HG02943 (cell line): ENCODE data around the gene ATP5PB.

Source experiments
- ATAC-seq: cut with Tn5 transposase; IDR thresholded peaks from one replicate; pipeline ENCODE4 v1.9.1; 2021; ENCODE audit warnings: mild to moderate bottlenecking, low read depth, moderate library complexity; ENCODE audit not compliant: unreplicated experiment

The ATP5PB gene

DNA sequence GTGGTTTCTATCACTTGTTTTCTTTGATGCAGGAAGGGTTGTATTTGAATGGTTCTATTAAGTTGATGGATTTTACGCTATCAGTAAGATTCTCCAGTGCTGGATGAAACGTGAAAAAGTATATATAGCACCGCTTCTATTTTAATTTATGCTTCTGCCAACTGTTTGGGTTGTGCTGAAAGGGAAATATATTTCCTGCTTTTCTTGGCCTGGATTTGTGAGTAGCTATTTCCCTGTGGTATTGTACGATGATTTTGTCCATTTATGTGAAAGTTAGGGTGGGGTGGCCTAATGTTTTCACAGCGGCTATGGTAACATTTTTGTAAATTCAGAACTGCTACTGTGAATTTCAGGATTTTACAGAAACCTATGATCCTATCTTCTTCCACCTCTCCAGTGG lies 24.8 kb downstream of the ATP5PB start:
- no peak for ATAC-seq

DNA sequence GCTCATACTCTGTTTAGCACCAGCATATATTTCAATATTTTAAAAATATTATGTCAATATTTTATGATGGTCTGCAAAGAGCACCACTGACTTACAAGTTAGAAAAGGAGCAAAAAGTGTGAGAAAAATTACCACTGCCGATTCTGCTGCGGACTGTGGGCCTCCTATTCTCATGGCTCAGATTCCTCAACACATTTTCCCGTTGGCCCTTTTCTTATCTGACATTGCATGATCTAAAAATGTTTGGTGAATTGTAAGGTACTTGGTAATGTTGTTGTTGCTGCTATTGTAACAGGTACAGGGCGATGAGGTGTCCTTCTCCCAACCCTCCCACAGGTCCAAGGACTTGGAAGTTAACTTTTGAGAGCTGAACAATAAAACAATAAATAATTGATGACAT lies 25.3 kb downstream of the ATP5PB start:
- ATAC-seq: no peak

DNA sequence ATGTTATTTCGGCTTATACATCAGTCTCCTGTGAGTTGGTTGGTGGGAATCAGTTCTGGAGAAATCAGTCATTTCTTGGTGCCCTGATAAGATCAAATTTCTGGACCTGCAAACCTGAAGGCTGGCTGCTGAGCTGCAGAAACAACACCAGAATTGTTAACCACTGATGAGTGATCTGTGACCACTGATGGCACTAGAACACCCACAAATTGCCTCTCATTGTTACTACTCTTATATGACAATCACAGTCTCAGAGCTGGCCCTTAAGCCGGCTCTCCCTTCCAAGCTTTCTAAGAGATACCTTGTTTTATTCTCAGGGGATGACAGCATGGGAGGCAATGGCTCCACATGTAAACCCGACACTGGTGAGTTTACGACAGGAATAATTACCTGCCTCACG lies 26.4 kb downstream of the ATP5PB start:
- ATAC-seq: no peak

DNA sequence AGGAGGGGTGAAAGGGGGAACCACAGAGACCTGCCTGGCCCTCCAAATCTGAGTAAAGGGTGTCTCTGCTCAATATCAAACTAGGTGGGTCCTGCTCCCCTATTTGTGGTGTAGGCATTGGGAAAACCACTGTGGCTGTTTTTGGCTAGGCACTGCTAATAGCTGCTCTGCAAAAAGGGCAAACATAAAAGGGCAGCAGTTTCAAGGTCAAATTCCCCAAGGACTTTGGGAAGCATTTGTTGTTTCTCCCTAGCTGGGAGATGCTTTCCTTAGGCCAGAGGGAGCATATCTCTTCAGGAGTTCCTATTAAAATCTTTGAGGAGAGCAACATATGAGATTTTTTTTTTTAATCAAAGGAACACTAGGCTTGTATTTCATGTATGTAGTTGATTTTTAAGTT lies 26.9 kb downstream of the ATP5PB start:
- ATAC-seq: no peak

DNA sequence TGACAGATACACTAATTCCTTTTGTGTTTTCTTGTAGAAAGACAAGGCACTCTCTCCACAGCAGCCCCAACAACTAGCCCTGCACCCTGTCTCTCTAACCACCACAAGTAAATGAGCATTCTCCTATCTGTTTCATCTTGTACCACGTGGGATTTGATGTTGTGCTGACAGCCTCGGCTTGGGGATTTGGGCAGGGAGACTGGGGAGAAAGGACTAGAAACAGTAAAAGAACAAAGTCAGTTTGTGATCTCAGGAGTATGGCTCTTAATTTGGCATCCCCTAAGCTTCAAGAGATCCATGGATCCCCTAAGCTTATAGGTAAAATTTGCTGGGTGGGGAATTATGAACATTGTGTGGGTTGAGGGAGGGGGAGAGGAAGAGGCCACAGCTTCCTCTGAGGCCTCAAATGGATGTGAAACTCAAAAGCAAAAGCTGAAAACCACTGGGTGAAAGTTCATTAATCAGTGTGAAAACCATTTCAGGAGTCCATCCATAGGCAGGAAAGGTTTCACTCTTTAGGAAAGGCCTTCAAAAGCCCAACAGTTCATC lies 27.6 kb downstream of the ATP5PB start:
- ATAC-seq: no peak

DNA sequence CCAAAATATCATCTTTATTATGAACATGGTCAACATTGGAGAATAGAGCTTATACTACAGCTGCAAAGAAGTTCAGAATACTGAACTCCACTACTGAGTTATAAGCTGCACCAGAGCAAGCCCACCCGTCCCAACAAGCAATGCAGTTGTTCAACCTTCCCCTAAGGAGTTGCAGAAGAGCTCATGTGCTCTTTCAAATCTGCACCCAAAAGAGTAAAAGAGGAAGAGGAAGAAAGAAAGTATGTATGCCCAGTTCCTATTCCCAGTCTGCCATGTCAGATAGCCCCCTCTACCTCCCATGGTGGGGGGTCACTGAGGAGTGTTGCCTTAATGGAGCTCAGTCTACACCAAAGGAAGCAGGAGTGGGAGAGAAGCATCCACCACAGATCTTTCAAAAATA lies 31.4 kb downstream of the ATP5PB start:
- ATAC-seq: no peak

DNA sequence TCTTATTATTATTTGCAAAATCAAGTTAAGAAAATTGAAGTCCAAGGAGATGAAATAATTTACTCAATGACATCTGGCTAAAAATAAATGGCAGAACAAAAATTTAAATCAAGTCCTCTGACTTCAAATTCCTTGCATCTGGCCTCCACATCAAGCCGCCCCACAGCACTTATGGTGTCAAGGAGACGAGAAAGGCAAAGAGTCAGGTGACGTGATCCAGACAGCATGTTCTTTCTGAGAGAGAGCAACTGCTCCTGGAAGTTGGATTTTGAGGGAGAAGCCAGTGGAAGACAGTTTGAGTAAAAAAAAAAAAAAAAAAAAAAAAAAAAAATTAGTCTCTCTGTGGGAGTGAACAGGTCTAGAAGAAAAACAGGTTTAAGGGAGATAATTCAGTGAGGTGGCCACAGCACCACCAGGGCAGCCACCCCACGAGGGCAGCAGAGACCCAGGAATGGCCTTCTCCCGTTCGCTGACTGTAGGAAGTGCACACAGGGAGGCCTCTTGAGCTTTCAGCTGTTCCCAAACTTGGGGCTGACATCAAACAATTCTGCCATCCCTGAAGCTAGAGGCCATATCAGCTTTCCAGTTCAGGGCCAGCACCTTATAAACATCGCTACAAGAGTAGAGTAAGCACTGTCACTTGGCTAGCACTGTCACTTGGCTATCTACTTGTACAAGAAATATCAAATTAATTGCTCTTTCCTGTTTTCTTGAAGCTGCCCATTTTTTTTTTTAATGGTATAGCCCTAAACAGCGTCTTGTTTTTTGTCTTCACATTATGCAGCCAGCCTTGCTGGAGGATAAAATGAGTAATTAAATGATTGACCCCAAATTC lies 32.3 kb downstream of the ATP5PB start:
- ATAC-seq: no peak

DNA sequence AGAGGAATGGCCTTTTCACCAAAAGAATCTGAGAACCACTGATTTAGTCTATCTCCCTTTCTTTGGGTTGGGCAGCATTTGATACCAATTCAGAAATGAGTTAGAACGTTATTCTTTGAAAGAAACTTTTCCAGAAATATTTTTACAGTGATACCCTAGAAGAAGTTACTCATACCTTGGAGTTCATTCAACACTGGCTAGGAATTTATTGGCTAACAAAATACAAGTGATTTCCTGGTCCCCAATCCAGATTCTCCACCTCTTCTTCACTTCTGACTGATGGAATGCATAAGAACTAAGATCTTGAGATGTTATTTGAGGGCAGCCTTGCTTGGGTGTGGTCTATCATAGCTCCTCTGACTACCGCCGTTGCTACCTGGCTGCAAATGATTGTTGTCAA lies 33.9 kb downstream of the ATP5PB start:
- ATAC-seq: no peak

DNA sequence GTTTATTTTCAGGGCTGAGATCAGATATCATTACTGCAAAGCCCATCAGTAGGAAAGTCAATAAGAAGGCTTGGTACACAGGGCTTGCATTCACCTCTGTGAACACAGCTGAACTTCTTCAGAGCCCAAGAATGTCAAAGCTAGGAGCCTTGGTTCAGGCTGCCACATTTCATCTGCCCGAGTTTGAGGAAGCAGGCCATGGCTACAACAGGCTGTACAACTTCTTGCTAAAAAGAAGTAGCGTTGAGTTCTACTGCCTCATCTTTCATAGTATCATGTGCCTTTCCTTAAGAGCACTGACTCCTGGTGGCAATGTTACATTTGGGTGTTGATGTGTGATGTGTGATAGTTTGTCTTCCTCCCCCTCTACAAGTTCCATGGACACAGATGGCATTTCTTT lies 34.6 kb downstream of the ATP5PB start:
- no peak for ATAC-seq

DNA sequence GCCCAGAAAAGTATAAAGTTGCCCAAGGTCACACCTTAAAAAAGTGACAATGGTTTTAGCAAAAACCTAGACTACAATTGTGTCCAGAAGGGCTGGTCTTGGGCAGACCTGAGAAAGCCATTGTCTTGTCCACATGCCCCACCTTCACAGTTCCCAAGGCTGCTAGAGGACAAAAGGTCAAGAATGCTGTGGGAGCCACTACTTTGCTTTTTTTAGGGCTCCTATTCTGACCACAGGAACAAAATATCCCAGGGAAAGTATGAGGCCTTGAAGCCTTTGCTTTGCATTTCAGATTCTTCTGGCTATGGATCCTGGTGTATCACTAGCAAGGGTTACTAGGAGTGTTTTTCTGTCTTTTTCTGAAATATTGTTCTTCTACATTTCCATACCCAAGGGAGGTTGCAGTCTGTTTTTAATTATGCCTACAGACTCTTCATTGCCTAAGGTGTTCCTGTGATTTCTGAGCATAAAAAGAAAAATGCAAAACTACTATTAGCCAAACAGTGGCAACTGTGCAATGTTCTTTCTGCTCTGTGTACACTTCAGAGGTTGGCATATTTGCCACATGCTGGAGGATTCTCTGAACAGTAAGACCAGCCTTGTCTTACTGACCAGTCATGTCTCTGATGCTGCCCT lies 35.2 kb downstream of the ATP5PB start:
- no peak for ATAC-seq

DNA sequence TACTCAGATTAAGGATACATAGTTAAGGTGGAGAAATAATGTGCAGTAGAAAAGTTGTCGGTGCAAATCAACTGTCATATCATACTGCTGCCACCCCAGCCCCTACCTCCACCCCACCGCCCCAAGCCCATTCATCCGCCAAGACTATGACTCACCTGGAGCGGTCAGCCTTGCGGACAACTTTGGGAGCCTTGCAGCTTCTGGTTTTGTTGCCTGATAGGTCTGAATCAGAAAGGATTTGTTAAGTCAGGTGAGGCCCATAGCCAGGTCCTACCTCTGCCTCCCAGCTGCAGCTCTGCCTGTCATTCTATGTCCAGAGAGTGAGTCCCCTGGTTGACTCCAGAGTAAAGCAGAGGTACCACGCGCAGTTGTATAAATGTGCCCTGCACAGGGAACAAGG lies 37.2 kb downstream of the ATP5PB start:
- no peak for ATAC-seq

DNA sequence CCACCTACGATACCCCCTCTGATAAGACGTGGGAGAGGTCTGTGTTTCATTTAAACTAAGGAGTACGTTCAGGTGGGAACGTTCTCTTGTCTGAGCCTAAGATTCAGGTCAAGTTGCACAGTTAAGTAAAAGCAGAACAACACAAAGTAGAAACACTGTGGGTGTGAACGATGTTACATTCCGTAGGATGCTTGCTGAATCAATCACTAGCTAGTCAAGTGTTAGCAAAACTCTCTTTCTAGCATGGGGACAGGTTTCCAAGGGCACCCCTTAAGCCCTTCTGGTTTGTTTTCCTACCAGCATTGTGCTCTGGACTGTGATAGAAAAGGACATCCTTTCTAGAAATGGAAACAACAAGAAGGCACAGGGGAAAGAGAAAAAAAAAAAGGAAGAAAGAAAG lies 37.9 kb downstream of the ATP5PB start:
- no peak for ATAC-seq

DNA sequence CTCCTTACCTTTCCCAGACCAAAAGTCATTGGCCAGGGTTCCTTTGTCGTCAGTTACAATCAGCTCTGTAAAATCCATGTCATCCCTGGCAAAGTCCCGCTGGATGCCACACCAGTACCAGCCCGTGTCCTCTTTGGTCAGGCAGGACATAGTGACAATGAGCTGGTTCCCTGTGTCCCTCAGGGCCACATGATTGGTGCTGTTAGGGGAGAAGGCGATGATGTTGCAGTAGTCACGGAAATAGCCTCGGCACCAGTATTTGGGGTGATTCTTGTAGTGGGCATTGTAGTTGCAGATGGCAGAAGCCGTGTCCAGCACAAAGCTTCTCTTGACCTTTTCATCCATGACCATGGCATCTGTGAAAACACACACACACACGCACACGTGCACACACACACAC lies 39.4 kb downstream of the ATP5PB start:
- no peak for ATAC-seq

DNA sequence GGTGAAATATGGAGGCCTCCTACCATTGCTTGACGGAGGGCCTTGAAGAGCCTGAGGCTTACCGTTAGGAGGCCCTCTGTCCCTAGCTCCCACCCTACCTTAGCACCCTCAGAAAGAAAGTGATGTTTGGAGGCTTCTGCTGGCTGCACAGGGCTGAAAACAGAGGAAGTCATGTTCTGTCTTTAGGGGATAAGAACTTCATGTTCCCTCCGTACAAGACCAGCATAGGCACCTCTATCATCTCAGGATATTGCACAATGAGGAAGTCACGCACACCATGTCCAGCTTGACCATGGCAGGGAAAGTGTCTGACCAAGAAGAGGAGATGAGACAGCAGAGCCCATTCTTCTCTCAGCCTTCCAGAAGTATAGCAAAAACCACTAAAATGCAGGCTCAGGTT lies 40.3 kb downstream of the ATP5PB start:
- ATAC-seq: no peak

DNA sequence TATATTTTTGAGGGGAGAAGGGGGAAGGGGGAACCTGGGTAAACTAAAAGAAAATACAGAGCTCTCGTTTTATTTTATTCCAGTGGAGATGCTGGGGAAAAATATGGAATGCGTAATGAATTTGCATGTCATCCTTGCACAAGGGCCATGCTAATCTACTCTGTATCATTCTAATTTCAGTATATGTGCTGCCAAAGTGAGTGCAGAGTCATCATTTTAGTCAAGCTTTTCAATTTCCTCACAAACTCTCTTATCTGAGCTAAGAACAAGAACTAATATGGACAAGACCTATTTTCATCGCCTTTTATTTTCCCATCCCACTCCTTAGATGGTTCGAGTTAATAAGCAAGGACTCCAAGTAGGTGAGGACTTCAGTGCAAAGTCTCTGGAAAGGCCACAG lies 41.0 kb downstream of the ATP5PB start:
- no peak for ATAC-seq

DNA sequence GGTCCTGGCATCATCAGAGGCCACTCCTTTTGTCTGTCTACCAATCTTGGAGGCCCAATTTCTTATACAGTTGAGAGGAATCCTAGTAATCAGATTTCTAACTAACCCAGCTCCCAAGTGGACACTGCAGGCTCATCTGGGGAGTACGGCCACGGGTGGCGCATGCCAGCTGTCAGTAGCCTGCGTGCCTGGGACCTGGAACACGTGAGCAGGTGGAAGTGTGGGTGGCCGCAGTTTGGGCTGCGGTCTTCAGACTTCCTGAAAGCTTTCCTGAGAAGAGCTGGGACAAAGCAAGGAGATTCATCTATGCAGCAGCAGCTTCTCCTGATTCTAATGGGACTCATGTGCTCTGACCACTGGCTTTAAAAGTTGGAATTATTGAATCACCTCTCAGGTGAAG lies 41.8 kb downstream of the ATP5PB start:
- no peak for ATAC-seq

DNA sequence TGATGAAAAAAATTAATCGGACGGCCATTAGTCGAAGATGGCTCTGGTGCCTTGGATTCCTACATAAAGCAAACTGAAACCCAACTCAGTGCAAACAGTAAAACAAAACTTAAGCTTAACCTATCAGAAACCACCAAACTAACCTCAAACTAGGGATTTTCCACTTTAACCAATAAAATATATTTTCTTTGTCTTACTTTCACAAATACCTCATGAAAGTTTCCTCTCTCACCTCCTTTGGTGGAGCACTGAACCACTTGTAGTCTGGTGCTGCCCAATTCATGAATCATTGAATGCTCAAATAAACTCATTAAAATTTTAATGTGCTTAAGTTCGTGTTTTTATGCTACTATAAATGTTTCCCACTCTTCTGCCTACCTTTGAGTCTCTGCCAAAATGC lies 47.1 kb downstream of the ATP5PB start:
- no peak for ATAC-seq

DNA sequence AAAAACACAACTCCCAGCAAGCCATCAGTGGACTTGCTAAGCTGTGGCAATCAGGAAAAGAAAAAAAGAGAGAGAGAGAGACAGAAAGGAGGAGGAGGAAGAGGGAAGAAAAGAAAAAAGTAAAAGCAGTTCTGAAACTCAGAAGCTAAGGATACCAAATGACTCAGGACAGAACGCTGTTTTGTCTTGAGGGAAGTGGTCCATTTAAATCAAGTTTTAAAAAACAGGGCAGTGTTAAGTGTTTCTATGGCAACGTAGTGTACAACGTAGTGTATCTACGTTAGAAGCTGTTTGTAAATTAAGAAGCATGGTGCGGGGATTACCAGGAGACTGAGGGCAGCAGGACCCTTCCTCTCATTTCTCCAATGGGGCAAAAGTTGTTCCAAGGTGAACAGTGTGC lies 48.3 kb downstream of the ATP5PB start:
- ATAC-seq: no peak

DNA sequence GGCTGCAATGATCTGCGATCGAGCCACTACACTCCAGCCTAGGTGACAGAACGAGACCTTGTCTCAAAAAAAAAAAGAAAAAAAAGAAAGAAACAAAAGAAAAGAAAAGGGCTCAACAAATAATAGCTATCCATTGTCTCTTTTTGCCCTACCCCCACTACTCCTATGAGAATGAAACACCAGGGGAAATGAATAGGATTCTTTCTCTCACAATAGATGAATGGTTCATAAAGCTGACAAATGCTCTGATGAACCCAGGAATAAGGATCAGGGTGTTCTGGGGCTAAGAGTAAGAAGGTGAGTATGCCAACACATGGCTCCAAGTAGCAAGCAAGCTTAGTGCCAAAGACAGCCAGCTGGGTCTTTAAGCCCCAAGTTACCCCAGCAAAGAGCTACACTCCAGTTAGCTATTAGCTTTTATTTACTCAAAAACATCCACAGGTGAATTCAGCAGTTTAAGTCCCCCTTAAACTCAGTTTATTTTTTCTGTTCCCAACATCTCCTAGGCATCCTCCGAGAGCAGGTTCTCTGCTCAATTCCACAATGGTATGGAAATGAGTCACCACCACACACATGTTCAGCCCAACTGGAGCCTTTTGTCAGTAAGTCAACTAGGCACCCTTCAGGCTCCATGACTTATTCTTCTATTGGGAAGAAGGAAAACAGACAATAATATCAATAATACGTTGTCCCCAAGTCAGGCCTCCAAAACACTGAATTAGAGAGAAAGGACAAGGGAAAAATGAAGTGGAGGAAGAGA lies 49.9 kb downstream of the ATP5PB start:
- no peak for ATAC-seq

DNA sequence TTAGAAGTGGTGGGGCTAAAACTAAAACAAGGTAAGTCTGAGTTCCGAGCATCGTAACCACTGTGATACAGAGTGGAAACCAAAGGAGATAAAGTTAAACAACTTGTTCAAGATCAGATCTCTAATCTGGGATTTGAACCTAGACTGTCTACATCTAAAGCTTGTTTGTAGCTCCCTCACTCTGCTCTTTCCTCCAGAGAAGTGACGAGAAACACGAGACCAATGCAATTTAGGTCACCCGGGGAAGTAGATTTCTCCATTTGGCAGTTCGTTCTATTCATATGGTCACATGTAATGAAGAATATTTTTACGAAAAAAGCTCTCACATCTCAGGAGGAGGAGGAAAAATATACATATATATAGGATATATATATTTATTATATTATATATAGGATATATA lies 52.4 kb downstream of the ATP5PB start:
- ATAC-seq: no peak

DNA sequence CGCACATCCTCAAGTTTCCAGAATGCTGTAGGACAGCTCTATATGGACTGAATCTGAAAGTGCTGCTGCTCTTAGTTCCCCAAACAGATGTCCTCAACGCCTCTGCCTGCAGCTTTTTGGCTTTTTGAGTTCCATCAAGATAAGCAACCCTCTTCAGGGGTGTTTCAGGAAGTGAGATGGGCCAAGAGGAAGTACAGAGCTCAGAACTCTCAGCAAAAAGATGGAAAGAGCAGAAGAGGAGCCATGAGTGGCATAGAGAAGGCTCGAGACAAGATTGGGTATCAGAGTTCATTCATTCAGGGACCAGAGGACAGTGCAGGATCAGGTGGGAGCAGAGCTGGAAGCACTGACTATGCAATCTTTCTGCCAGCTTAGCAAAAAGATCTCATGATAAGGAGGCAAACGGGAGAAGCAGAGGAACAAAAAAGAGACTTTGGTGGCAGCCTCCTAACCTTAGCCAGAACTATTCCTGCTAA lies 54.4 kb downstream of the ATP5PB start, which contains the start of the genes ADORA3 and TMIGD3:
TSS of gene ADORA3 (minus strand) at position 49 of the 476 bp plus-strand sequence. CDS start 279 bp downstream, outside the sequence.
TSS of gene TMIGD3 (minus strand) at position 49 of the 476 bp plus-strand sequence. CDS start 279 bp downstream, outside the sequence.
- no peak for ATAC-seq
